IPS-NIHi7 (cell line): Measurements from ENCODE around the gene CTNNA2.

ENCODE experiments used
- DNase-seq: peaks from one replicate; pipeline ENCODE4 v3.0.0; 2012; ENCODE audit warnings: mixed read lengths; ENCODE audit errors: extremely low spot score

CTNNA2 gene

GRCh38 chr2:79512442-79513401 is at the start of gene CTNNA2:
Gene CTNNA2, plus strand, starts transcription at chr2:79513051.
- peak; percentile 95 for DNase-seq

GRCh38 chr2:79487399-79487798 is 25.5 kb upstream of the CTNNA2 start:
- no peak for DNase-seq

- peak; percentile 58 for DNase-seq
Observed at GRCh38 chr2:79511320-79511951, 1.4 kb upstream of the CTNNA2 start.

GRCh38 chr2:79513711-79514110 is 860 bp downstream of the CTNNA2 start:
- no peak for DNase-seq

- DNase-seq = no peak
Observed at GRCh38 chr2:79529636-79530035, 16.8 kb downstream of the CTNNA2 start.

- DNase-seq = peak; percentile 38
Observed at GRCh38 chr2:79530443-79530842, 17.6 kb downstream of the CTNNA2 start.

GRCh38 chr2:79547568-79547967 is 34.7 kb downstream of the CTNNA2 start:
- no peak for DNase-seq

GRCh38 chr2:79552653-79553052 is 39.8 kb downstream of the CTNNA2 start:
- no peak for DNase-seq

- no peak for DNase-seq
Observed at GRCh38 chr2:79554899-79555298, 42.0 kb downstream of the CTNNA2 start.

GRCh38 chr2:79564065-79564464 is 51.2 kb downstream of the CTNNA2 start:
- no peak for DNase-seq

- no peak for DNase-seq
Observed at GRCh38 chr2:79569048-79569447, 56.2 kb downstream of the CTNNA2 start.

GRCh38 chr2:79573895-79574674 is 61.2 kb downstream of the CTNNA2 start:
- no peak for DNase-seq

- no peak for DNase-seq
Observed at GRCh38 chr2:79576451-79576850, 63.6 kb downstream of the CTNNA2 start.

- DNase-seq = no peak
Observed at GRCh38 chr2:79578952-79579351, 66.1 kb downstream of the CTNNA2 start.

- DNase-seq = peak; percentile 18
Observed at GRCh38 chr2:79580175-79580574, 67.3 kb downstream of the CTNNA2 start.

- DNase-seq = no peak
Observed at GRCh38 chr2:79585701-79586433, 73.0 kb downstream of the CTNNA2 start.

GRCh38 chr2:79591281-79591680 is 78.4 kb downstream of the CTNNA2 start:
- no peak for DNase-seq

- no peak for DNase-seq
Observed at GRCh38 chr2:79593237-79593867, 80.5 kb downstream of the CTNNA2 start.

- no peak for DNase-seq
Observed at GRCh38 chr2:79596403-79596802, 83.6 kb downstream of the CTNNA2 start.

GRCh38 chr2:79604748-79605147 is 91.9 kb downstream of the CTNNA2 start:
- no peak for DNase-seq

GRCh38 chr2:79611448-79612016 is 98.7 kb downstream of the CTNNA2 start:
- no peak for DNase-seq
